Lung (tissue), 12 donors: ENCODE measurements around the gene CTRB1. TPM values are rescaled to one million over a fixed set of nuclear protein-coding genes. Genes with fewer than 3 reads are reported as not detected.
"Not testable (repeated sequence)": the region's sequence is repeated elsewhere in the genome, so short reads cannot be mapped to it uniquely, and the experiment has no call there.

Experiments
- ATAC-seq: fragments of 200-7000 bp; cut with Tn5 transposase; one replicate; pipeline ENCODE4 v1.9.1; 2020; ENCODE audit warnings: moderate number of reproducible peaks; ENCODE audit not compliant: insufficient read depth, low FRiP score
- DNase-seq, 3 donors: peaks; one replicate each; pipeline ENCODE4 v3.0.0-alpha.2; 2013 to 2017
- H3K27ac ChIP-seq, 2 donors: one replicate each; pipeline ENCODE4 v1.5.1; 2013; ENCODE audit warnings: mild to moderate bottlenecking in 2 of 2, moderate library complexity in 2 of 2, control low read depth in 1 of 2, inconsistent platforms in 1 of 2, low read depth in 1 of 2, low read length in 1 of 2
- H3K27me3 ChIP-seq, 3 donors: one replicate each; pipeline ENCODE4 v1.5.1; 2013; ENCODE audit warnings: low read length in 2 of 3; ENCODE audit not compliant: control insufficient read depth in 3 of 3, insufficient read depth in 3 of 3
- H3K36me3 ChIP-seq, 4 donors: one replicate each; pipeline ENCODE4 v1.5.1; 2013; ENCODE audit warnings: low read length in 4 of 4, mild to moderate bottlenecking in 1 of 4, moderate library complexity in 1 of 4; ENCODE audit not compliant: control insufficient read depth in 4 of 4, insufficient read depth in 4 of 4
- H3K4me1 ChIP-seq, 5 donors: one replicate each; pipeline ENCODE4 v1.5.1; 2013; ENCODE audit warnings: low read length in 5 of 5, mild to moderate bottlenecking in 2 of 5, moderate library complexity in 1 of 5; ENCODE audit not compliant: control insufficient read depth in 5 of 5, insufficient read depth in 5 of 5
- H3K4me3 ChIP-seq: one replicate; pipeline ENCODE4 v1.5.1; 2013; ENCODE audit warnings: mild to moderate bottlenecking, control low read depth, moderate library complexity
- H3K9ac ChIP-seq, 2 donors: one replicate each; pipeline ENCODE4 v1.5.1; 2013; ENCODE audit warnings: low read length in 2 of 2, control low read depth in 1 of 2; ENCODE audit not compliant: insufficient read depth in 1 of 2
- H3K9me3 ChIP-seq, 4 donors: one replicate each; pipeline ENCODE4 v1.5.1; 2013; ENCODE audit warnings: low read length in 3 of 4, mild to moderate bottlenecking in 1 of 4, moderate library complexity in 1 of 4; ENCODE audit not compliant: control insufficient read depth in 4 of 4, insufficient read depth in 3 of 4
- CTCF ChIP-seq: IDR thresholded peaks from 2 replicates; pipeline ENCODE4 v1.5.1; 2012; ENCODE audit warnings: mild to moderate bottlenecking; ENCODE audit errors: control extremely low read depth, extremely low read depth
- whole genome bisulfite sequencing, 2 donors: extraction: QIAGEN DNeasy Blood & Tissue Kit; methylation state at CpG; one replicate each; pipeline ENCODE4 v1.1.7; 2013; 5-methylcytosine and 5-hydroxymethylcytosine counted together
- polyA plus RNA-seq, 2 donors: library from polyadenylated mRNA; stranded (reverse); fragments of 200-250 nt; gene quantifications; one replicate each; pipeline ENCODE4 v1.2.1, GENCODE V29; 2013
- total RNA-seq, 2 donors: library from RNA; depleted of rRNA in 1 of 2; stranded (reverse); fragments of >200 nt in 1 of 2; gene quantifications; one replicate each; pipeline ENCODE4 v1.2.1, GENCODE V29; 2014 to 2021
- donor health status: control.
- donor health status: control.
- donor health status: Bipolar disorder and iron deficiency.
- donor health status: healthy.
- donor health status: DM: yes; HTN: yes; CAD: no.

CTRB1 gene
- total and polyA plus RNA-seq, 4 donors, result 0.33 to 6.5 (median 0.97) TPM; not detected in 1

GRCh38 chr16:75271441-75272096 is 52.8 kb downstream of the CTRB1 start:
- Histone ChIP-seq H3K4me3 (no peak overlapping the region), H3K27ac (peak overlapping the region in 1 of 2 donors; percentile 70), H3K4me1 (peaks cover 0 to 16% (median 11%) of the 10 kb centered on the region in 5 donors), H3K9me3 (no peaks in the 10 kb centered on the region), H3K9ac (no peak overlapping the region), H3K27me3 (no peaks in the 10 kb centered on the region), H3K36me3 (no peaks in the 10 kb centered on the region)
- DNase-seq (no peak), ATAC-seq (no peak)
- TF ChIP-seq CTCF, result no peak
- 67 to 90% methylated on average over 6 of the region's 6 CpGs for WGBS, 2 donors

- TF ChIP-seq CTCF, result no peak
- H3K27me3 ChIP-seq, result no peaks in the 10 kb centered on the region
- DNase-seq, result peak; percentile 70 to 77 (median 73)
- no peak overlapping the region for H3K9ac ChIP-seq
- no peak overlapping the region for H3K4me3 ChIP-seq
- ATAC-seq, result no peak
- no peaks in the 10 kb centered on the region for H3K36me3 ChIP-seq
- 21 to 24% methylated on average over 12 of the region's 12 CpGs for WGBS, 2 donors
- H3K9me3 ChIP-seq, result no peaks in the 10 kb centered on the region
- peak overlapping the region in 1 of 2 donors; percentile 70 for H3K27ac ChIP-seq
- H3K4me1 ChIP-seq, result peaks cover 0 to 16% (median 11%) of the 10 kb centered on the region in 5 donors
These were observed 53.3 kb downstream of the CTRB1 start for GRCh38 chr16:75272097-75272551.

- not testable (repeated sequence) for H3K4me3 ChIP-seq, H3K9me3 ChIP-seq, H3K9ac ChIP-seq, H3K27me3 ChIP-seq, H3K36me3 ChIP-seq, ATAC-seq, DNase-seq
- Histone ChIP-seq H3K27ac (peak overlapping the region in 1 of 2 donors; percentile 70), H3K4me1 (peaks cover 0 to 16% (median 11%) of the 10 kb centered on the region in 5 donors)
- 90 to 93% methylated on average over 10 of the region's 10 CpGs for WGBS, 2 donors
These were observed 53.8 kb downstream of the CTRB1 start for GRCh38 chr16:75272629-75273028.

GRCh38 chr16:75273054-75273925 is 54.5 kb downstream of the CTRB1 start:
- Histone ChIP-seq H3K27me3 (no peaks in the 10 kb centered on the region), H3K4me1 (peaks cover 0 to 12% (median 9%) of the 10 kb centered on the region in 5 donors), H3K4me3 (no peak overlapping the region), H3K9me3 (no peaks in the 10 kb centered on the region), H3K9ac (no peak overlapping the region), H3K27ac (no peak overlapping the region), H3K36me3 (no peaks in the 10 kb centered on the region)
- ATAC-seq, result no peak
- DNase-seq, result no peak
- WGBS, 2 donors, result 90 to 93% methylated on average over 23 of the region's 23 CpGs
- TF ChIP-seq CTCF, result no peak
